Smooth muscle cell (in vitro differentiated cells): ENCODE results near the gene TYROBP. TPM values are rescaled to one million over a fixed set of nuclear protein-coding genes. Genes with fewer than 3 reads are reported as not detected.

Experiments
- DNase-seq: peaks from one replicate; lab custom pipeline; 2025; ENCODE audit not compliant: unreplicated experiment; lab: John Stamatoyannopoulos, UW
- H2AFZ ChIP-seq: fragments of 200-600 bp; sonication (generic); 2 replicates; pipeline ENCODE4 v1.6.0; 2016; ENCODE audit warnings: antibody characterized with exemption, low read depth, mild to moderate bottlenecking
- H3F3A ChIP-seq: fragments of 200-600 bp; sonication (generic); 2 replicates; pipeline ENCODE4 v1.6.0; 2017; ENCODE audit warnings: antibody characterized with exemption, low read depth
- H3K27ac ChIP-seq: fragments of 200-600 bp; sonication (generic); 2 replicates; pipeline ENCODE4 v1.5.1; 2016; ENCODE audit warnings: low read depth, mild to moderate bottlenecking
- H3K27me3 ChIP-seq: fragments of 200-600 bp; sonication (generic); 2 replicates; pipeline ENCODE4 v1.6.1; 2016; ENCODE audit warnings: low read depth, mild to moderate bottlenecking
- H3K36me3 ChIP-seq: fragments of 200-600 bp; sonication (generic); 2 replicates; pipeline ENCODE4 v1.5.1; 2016; ENCODE audit warnings: low read depth
- H3K4me1 ChIP-seq: fragments of 200-600 bp; sonication (generic); 2 replicates; pipeline ENCODE4 v1.5.1; 2016; ENCODE audit warnings: low read depth
- H3K4me2 ChIP-seq: fragments of 200-600 bp; sonication (generic); 2 replicates; pipeline ENCODE4 v1.6.0; 2016; ENCODE audit warnings: mild to moderate bottlenecking
- H3K4me3 ChIP-seq: fragments of 200-600 bp; sonication (generic); 2 replicates; pipeline ENCODE4 v1.5.1; 2016; ENCODE audit warnings: mild to moderate bottlenecking
- H3K79me2 ChIP-seq: fragments of 200-600 bp; sonication (generic); 2 replicates; pipeline ENCODE4 v1.6.0; 2016; ENCODE audit warnings: low read depth, mild to moderate bottlenecking
- H3K9ac ChIP-seq: fragments of 200-600 bp; sonication (generic); 2 replicates; pipeline ENCODE4 v1.6.0; 2016; ENCODE audit warnings: low read depth
- H3K9me3 ChIP-seq: fragments of 200-600 bp; sonication (generic); replicated peaks from 2 replicates; pipeline ENCODE4 v1.5.1; 2016; ENCODE audit warnings: low read depth
- H4K20me1 ChIP-seq: fragments of 200-600 bp; sonication (generic); 2 replicates; pipeline ENCODE4 v1.6.0; 2016; ENCODE audit warnings: low read depth
- WGBS: methylation state at CpG from one replicate; pipeline ENCODE4 v1.1.7; 2016; ENCODE audit warnings: low lambda C conversion rate; 5-methylcytosine and 5-hydroxymethylcytosine counted together
- polyA plus RNA-seq: library from polyadenylated mRNA; unstranded; fragments of >200 nt; fragmentation: Nextera tagmentation; extraction: Ambion mirVana; gene quantifications from 2 replicates; pipeline ENCODE4 v1.2.1, GENCODE V29; 2016
- total RNA-seq: library from RNA; depleted of rRNA; stranded (reverse); fragments of >200 nt; gene quantifications from 2 replicates; pipeline ENCODE4 v1.2.3, GENCODE V29; 2014
- TF ChIP-seq, protein P1 (sequence below): fragments of 200-600 bp; sonication (generic); IDR thresholded peaks from 2 replicates; pipeline ENCODE4 v1.5.1; 2017; ENCODE audit warnings: borderline replicate concordance, mild to moderate bottlenecking, antibody characterized with exemption; ENCODE audit not compliant: insufficient read depth, poor library complexity, severe bottlenecking

TYROBP gene
- total and polyA plus RNA-seq, 2 experiments from 2014 or later, result not detected

DNA sequence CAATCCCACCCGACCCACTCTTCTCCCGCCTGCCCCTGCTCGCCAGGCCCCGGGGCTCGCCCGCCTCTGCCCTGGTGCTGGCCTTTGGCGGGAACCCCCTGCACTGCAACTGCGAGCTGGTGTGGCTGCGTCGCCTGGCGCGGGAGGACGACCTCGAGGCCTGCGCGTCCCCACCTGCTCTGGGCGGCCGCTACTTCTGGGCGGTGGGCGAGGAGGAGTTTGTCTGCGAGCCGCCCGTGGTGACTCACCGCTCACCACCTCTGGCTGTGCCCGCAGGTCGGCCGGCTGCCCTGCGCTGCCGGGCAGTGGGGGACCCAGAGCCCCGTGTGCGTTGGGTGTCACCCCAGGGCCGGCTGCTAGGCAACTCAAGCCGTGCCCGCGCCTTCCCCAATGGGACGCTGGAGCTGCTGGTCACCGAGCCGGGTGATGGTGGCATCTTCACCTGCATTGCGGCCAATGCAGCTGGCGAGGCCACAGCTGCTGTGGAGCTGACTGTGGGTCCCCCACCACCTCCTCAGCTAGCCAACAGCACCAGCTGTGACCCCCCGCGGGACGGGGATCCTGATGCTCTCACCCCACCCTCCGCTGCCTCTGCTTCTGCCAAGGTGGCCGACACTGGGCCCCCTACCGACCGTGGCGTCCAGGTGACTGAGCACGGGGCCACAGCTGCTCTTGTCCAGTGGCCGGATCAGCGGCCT, 32.1 kb upstream of the TYROBP start:
- DNase-seq, result no peak

DNA sequence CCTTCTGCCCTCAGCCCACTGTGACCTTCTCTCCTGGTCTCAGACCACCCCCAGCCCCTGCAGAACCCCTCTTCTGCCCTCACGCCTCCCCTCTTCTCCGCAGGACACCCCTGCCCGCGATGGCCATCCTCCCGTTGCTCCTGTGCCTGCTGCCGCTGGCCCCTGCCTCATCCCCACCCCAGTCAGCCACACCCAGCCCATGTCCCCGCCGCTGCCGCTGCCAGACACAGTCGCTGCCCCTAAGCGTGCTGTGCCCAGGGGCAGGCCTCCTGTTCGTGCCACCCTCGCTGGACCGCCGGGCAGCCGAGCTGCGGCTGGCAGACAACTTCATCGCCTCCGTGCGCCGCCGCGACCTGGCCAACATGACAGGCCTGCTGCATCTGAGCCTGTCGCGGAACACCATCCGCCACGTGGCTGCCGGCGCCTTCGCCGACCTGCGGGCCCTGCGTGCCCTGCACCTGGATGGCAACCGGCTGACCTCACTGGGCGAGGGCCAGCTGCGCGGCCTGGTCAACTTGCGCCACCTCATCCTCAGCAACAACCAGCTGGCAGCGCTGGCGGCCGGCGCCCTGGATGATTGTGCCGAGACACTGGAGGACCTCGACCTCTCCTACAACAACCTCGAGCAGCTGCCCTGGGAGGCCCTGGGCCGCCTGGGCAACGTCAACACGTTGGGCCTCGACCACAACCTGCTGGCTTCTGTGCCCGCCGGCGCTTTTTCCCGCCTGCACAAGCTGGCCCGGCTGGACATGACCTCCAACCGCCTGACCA, 31.4 kb upstream of the TYROBP start:
- H3K27me3 ChIP-seq, result no peaks in the 10 kb centered on the region
- no peaks in the 10 kb centered on the region for H3F3A ChIP-seq
- 97% methylated on average over 44 of the region's 55 CpGs for WGBS

More for the DNA sequence above, 32.1 kb upstream of the TYROBP start:
- Histone ChIP-seq H3F3A (no peaks in the 10 kb centered on the region), H3K27me3 (no peaks in the 10 kb centered on the region), H3K4me2 (no peak overlapping the region), H3K9ac (no peak overlapping the region), H3K36me3 (no peaks in the 10 kb centered on the region), H3K4me1 (peaks cover 14% of the 10 kb centered on the region), H3K27ac (no peak overlapping the region), H4K20me1 (peaks cover 35% of the 10 kb centered on the region), H3K9me3 (no peaks in the 10 kb centered on the region), H2AFZ (no peak overlapping the region), H3K79me2 (peaks cover 9% of the 10 kb centered on the region), H3K4me3 (no peak overlapping the region)
- 96% methylated on average over 51 of the region's 51 CpGs for WGBS
- TF ChIP-seq, protein P1, sequence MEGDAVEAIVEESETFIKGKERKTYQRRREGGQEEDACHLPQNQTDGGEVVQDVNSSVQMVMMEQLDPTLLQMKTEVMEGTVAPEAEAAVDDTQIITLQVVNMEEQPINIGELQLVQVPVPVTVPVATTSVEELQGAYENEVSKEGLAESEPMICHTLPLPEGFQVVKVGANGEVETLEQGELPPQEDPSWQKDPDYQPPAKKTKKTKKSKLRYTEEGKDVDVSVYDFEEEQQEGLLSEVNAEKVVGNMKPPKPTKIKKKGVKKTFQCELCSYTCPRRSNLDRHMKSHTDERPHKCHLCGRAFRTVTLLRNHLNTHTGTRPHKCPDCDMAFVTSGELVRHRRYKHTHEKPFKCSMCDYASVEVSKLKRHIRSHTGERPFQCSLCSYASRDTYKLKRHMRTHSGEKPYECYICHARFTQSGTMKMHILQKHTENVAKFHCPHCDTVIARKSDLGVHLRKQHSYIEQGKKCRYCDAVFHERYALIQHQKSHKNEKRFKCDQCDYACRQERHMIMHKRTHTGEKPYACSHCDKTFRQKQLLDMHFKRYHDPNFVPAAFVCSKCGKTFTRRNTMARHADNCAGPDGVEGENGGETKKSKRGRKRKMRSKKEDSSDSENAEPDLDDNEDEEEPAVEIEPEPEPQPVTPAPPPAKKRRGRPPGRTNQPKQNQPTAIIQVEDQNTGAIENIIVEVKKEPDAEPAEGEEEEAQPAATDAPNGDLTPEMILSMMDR, result no peak

DNA sequence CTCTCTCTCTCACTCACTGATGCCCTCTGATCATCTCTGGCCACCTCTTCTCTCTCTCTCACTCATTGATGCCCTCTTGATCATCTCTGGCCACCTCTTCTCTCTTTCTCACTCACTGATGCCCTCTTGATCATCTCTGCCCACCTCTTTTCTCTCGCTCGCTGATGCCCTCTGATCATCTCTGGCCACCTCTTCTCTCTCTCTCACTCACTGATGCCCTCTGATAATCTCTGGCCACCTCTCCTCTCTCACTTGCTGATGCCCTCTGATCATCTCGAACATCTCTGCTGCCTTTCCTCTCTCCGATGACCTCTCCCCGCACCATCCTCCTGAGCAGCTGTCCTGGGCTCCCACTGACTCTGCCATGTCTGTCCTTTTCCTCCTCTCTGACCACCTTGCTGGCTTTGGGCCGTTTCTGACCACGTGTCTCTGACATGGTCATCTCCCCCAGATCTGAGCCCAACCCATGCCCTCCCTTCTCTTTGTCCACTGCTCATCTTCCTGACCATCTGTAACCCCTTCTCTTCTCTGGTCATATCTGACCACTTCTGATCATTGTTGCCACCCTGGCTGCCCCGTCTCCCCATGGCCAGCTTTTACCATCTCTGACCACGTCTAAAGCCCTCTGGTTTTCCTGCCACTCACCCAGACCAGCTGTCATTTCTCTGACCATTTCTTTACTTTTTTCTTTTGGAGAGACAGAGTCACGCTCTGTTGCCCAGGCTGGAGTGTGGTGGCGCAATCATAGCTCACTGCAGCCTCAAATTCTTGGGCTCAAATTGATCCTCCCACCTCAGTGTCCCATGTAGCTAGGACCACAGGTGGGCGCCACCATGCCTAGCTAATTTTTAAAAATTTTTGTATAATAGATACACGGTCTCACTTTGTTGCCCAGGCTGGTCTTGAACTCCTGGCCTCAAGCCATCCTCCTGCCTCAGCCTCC, 30.5 kb upstream of the TYROBP start:
- no peaks in the 10 kb centered on the region for H3F3A ChIP-seq
- H3K27ac ChIP-seq, result no peak overlapping the region
- 95% methylated on average over 13 of the region's 13 CpGs for WGBS
- DNase-seq, result no peak
- H3K27me3 ChIP-seq, result no peaks in the 10 kb centered on the region
- peak overlapping the region; percentile 76 for H3K4me3 ChIP-seq
- no peaks in the 10 kb centered on the region for H3K36me3 ChIP-seq
- peak overlapping the region; percentile 98 for H3K4me2 ChIP-seq
- H3K79me2 ChIP-seq, result peaks cover 12% of the 10 kb centered on the region
- no peaks in the 10 kb centered on the region for H3K9me3 ChIP-seq
- H4K20me1 ChIP-seq, result peaks cover 29% of the 10 kb centered on the region
- no peak overlapping the region for H3K9ac ChIP-seq
- peaks cover 15% of the 10 kb centered on the region for H3K4me1 ChIP-seq
- no peak overlapping the region for H2AFZ ChIP-seq
- TF ChIP-seq, protein P1, result no peak

More for the DNA sequence above, 31.4 kb upstream of the TYROBP start:
- no peak overlapping the region for H3K27ac ChIP-seq
- no peak overlapping the region for H3K9ac ChIP-seq
- H2AFZ ChIP-seq, result no peak overlapping the region
- peaks cover 12% of the 10 kb centered on the region for H3K79me2 ChIP-seq
- H3K4me3 ChIP-seq, result no peak overlapping the region
- TF ChIP-seq, protein P1, result no peak
- H4K20me1 ChIP-seq, result peaks cover 35% of the 10 kb centered on the region
- no peak overlapping the region for H3K4me2 ChIP-seq
- DNase-seq, result no peak
- H3K36me3 ChIP-seq, result no peaks in the 10 kb centered on the region
- peaks cover 15% of the 10 kb centered on the region for H3K4me1 ChIP-seq
- H3K9me3 ChIP-seq, result no peaks in the 10 kb centered on the region
